ENCODE measurements around the gene TMCC2. TPM values are rescaled to one million over a fixed set of nuclear protein-coding genes. Genes with fewer than 3 reads are reported as not detected.

TMCC2 gene
- polyA plus RNA-seq, 3 donors: 0.16 to 0.27 TPM; not detected in 1

- H3K27ac Mint-ChIP-seq: no peak overlapping the region
- H3K9ac ChIP-seq (ENCODE audit: insufficient read depth, low read length, poor library complexity, severe bottlenecking): no peak overlapping the region
- TF ChIP-seq CTCF (IDR thresholded peaks at IDR 0.05): no peak
Observed at GRCh38 chr1:205256951-205257625, 29.3 kb downstream of the TMCC2 start.

GRCh38 chr1:205257735-205258134 is 30.0 kb downstream of the TMCC2 start:
- no peaks in the 10 kb centered on the region for H3K36me3 ChIP-seq (replicated peaks in 1 of 2; ENCODE audit: control insufficient read depth in 1 of 2, insufficient read depth in 2 of 2, low read length in 2 of 2)
- H3K27me3 Mint-ChIP-seq (ENCODE audit: low read depth in 3 of 3): peaks cover 8 to 16% (median 9%) of the 10 kb centered on the region in 3 donors
- 92% methylated on average over 2 of the region's 2 CpGs for WGBS (ENCODE audit: insufficient coverage)
- no peak overlapping the region for H3K4me2 ChIP-seq (replicated peaks; ENCODE audit: extremely low read depth, low read length, poor library complexity, severe bottlenecking)
- H3K36me3 Mint-ChIP-seq: no peaks in the 10 kb centered on the region
- TF ChIP-seq CTCF (IDR thresholded peaks at IDR 0.05): no peak
- no peak overlapping the region for H2AFZ ChIP-seq (ENCODE audit: insufficient read depth, low read depth, low read length, poor library complexity, severe bottlenecking)
- H3K27ac Mint-ChIP-seq: peak overlapping the region in 1 of 7 donors; percentile 21
- no peaks in the 10 kb centered on the region for H4K20me1 ChIP-seq (ENCODE audit: insufficient read depth, low read length)
- no peaks in the 10 kb centered on the region for H3K9me3 Mint-ChIP-seq
- H3K9me3 ChIP-seq (replicated peaks in 1 of 2; ENCODE audit: control insufficient read depth in 1 of 2, insufficient read depth in 1 of 2, low read length in 2 of 2): no peaks in the 10 kb centered on the region
- no peak overlapping the region for H3K4me3 Mint-ChIP-seq
- H3K9ac ChIP-seq (ENCODE audit: insufficient read depth, low read length, poor library complexity, severe bottlenecking): no peak overlapping the region
- H3K27me3 ChIP-seq (ENCODE audit: control insufficient read depth in 2 of 2, insufficient read depth in 2 of 2, low read length in 2 of 2): no peaks in the 10 kb centered on the region
- H3K4me1 Mint-ChIP-seq: peaks cover 32% of the 10 kb centered on the region
- DNase-seq: no peak
- H3K4me3 ChIP-seq (replicated peaks in 1 of 3; ENCODE audit: low read depth in 2 of 3, low read length in 3 of 3): no peak overlapping the region
- peaks cover 24 to 33% of the 10 kb centered on the region in 2 donors for H3K4me1 ChIP-seq (ENCODE audit: control insufficient read depth in 1 of 2, insufficient read depth in 2 of 2, low read length in 2 of 2)
- H3K27ac ChIP-seq (ENCODE audit: low read depth in 1 of 2, low read length in 2 of 2): no peak overlapping the region
- intact Hi-C loops (cut with micrococcal nuclease): loop anchor here (5.0 to 10.0 kb wide), 3 partner anchors 133 to 270 kb away; partner anchors contain the start of gene RBBP5 (in 2 of the 2)
- no peaks in the 10 kb centered on the region for H3K79me2 ChIP-seq (ENCODE audit: insufficient read depth, low read length)

More at GRCh38 chr1:205256951-205257625, 29.3 kb downstream of the TMCC2 start:
- Mint-ChIP-seq H3K9me3 (no peaks in the 10 kb centered on the region), H3K27me3 (ENCODE audit: low read depth in 3 of 3) (peaks cover 2 to 10% (median 5%) of the 10 kb centered on the region in 3 donors), H3K36me3 (no peaks in the 10 kb centered on the region), H3K4me3 (no peak overlapping the region), H3K4me1 (peaks cover 25% of the 10 kb centered on the region)
- 97% methylated on average over 15 of the region's 19 CpGs for WGBS (ENCODE audit: insufficient coverage)
- H3K79me2 ChIP-seq (ENCODE audit: insufficient read depth, low read length): no peaks in the 10 kb centered on the region
- H3K4me3 ChIP-seq (replicated peaks in 1 of 3; ENCODE audit: low read depth in 2 of 3, low read length in 3 of 3): no peak overlapping the region
- H2AFZ ChIP-seq (ENCODE audit: insufficient read depth, low read depth, low read length, poor library complexity, severe bottlenecking): no peak overlapping the region
- intact Hi-C loops (cut with micrococcal nuclease): loop anchor here (5.0 to 10.0 kb wide), 3 partner anchors 132 to 270 kb away; partner anchors contain the start of gene RBBP5 (in 2 of the 2)
- no peaks in the 10 kb centered on the region for H3K36me3 ChIP-seq (replicated peaks in 1 of 2; ENCODE audit: control insufficient read depth in 1 of 2, insufficient read depth in 2 of 2, low read length in 2 of 2)
- DNase-seq: no peak
- H3K9me3 ChIP-seq (replicated peaks in 1 of 2; ENCODE audit: control insufficient read depth in 1 of 2, insufficient read depth in 1 of 2, low read length in 2 of 2): no peaks in the 10 kb centered on the region
- no peaks in the 10 kb centered on the region for H3K27me3 ChIP-seq (ENCODE audit: control insufficient read depth in 2 of 2, insufficient read depth in 2 of 2, low read length in 2 of 2)
- no peak overlapping the region for H3K4me2 ChIP-seq (replicated peaks; ENCODE audit: extremely low read depth, low read length, poor library complexity, severe bottlenecking)
- H3K27ac ChIP-seq (ENCODE audit: low read depth in 1 of 2, low read length in 2 of 2): no peak overlapping the region
- peaks cover 17 to 26% of the 10 kb centered on the region in 2 donors for H3K4me1 ChIP-seq (ENCODE audit: control insufficient read depth in 1 of 2, insufficient read depth in 2 of 2, low read length in 2 of 2)
- H4K20me1 ChIP-seq (ENCODE audit: insufficient read depth, low read length): no peaks in the 10 kb centered on the region
